Left renal pelvis (tissue), 4 donors: ENCODE data around the gene ACSL3. TPM values are rescaled to one million over a fixed set of nuclear protein-coding genes. Genes with fewer than 3 reads are reported as not detected.
"Not testable (repeated sequence)": the region's sequence is repeated elsewhere in the genome, so short reads cannot be mapped to it uniquely, and the experiment has no call there.

Source experiments
- DNase-seq, 4 donors: peaks; one replicate each; pipeline ENCODE4 v3.0.0-alpha.2; 2013; ENCODE audit warnings: low read depth in 4 of 4, low spot score in 3 of 4
- polyA plus RNA-seq, 4 donors: library from polyadenylated mRNA; unstranded; fragments of 120-200 nt; gene quantifications; one replicate each; pipeline ENCODE4 v1.2.1, GENCODE V29; 2013; ENCODE audit not compliant: insufficient read length in 4 of 4

ACSL3 gene
- polyA plus RNA-seq, 4 donors = 59.6 to 79.1 (median 67.2) TPM

DNA sequence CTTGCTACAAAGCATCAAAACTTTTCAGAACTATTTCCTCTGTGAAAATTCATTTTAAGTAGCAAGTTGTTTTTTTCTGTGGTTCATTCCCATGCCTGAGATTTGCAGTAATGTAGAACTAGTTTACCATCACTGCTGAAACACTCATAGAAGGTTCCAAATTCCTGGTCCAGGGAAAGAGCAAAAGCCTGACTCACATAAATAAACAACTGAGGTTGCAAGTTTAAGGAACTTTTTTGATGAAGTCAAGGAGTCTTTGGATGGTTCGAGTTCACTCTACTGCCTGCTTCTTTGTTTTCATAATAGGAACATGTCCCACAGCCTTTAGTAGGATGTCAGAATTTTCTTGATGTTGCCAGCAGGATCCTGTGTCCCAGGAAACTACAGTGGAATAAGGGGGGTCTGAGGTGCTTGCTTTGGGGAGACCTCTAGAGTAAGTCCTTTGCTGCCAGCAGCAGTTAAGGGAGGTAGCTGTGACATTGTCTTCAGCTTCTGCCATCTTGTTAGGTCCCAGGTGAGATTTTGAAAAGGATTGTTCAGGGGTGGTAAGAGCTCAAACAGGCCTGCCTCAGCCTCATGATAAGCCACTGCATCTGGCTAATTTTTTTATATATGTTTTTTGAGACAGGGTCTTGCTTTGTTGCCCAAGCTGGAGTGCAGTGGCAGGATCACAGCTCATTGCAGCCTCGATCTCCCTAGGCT lies 43.9 kb downstream of the ACSL3 start:
- no peak for DNase-seq

- no peak for DNase-seq
Observed at GRCh38 chr2:222907048-222907447, 46.2 kb downstream of the ACSL3 start.

- DNase-seq = no peak
Observed at GRCh38 chr2:222907790-222908441, 47.1 kb downstream of the ACSL3 start.

DNA sequence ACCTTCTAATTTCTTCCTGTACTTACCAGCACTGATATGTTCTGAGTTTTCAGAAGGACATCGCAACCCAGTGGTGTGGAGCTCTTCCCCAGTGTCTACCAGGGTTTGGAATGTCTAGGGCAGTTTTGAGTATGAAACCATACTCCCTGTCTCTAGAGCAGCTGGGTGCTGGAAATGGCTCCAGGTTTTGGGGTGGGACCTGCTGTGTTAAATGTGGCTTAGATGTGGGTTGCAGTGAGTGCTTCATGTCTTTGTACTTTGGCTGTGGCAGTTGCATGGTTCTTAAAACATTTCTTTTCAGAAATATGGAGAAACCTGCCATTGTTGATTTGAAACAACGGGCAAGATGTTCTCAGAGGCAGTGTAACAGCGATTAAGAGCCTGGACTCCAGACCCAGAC lies 48.5 kb downstream of the ACSL3 start:
- no peak for DNase-seq

DNA sequence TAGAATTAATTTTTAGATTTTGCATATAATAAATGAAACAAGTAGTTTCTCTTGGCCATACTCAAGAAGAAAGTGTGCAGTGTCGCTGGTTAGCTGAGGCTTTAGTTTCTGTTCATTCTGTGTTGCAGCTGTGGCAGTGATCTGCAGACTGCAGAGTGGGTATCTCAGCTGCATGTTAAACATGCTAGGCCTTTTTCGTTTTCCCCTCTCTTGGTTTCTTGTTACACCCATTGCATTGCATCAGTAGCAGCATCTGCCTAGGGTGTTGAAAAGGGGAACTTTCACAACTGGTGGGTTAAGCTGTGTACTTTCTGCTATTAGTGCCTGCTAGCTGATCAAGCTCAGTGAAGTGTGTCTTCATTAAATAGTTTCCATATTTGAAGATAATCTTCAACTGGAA lies 51.3 kb downstream of the ACSL3 start:
- no peak for DNase-seq

- no peak for DNase-seq
Observed at GRCh38 chr2:222912776-222913175, 51.9 kb downstream of the ACSL3 start.

GRCh38 chr2:222915092-222915957 lies 54.5 kb downstream of the ACSL3 start:
- DNase-seq = no peak

GRCh38 chr2:222916229-222917197 lies 55.7 kb downstream of the ACSL3 start:
- DNase-seq = no peak

DNA sequence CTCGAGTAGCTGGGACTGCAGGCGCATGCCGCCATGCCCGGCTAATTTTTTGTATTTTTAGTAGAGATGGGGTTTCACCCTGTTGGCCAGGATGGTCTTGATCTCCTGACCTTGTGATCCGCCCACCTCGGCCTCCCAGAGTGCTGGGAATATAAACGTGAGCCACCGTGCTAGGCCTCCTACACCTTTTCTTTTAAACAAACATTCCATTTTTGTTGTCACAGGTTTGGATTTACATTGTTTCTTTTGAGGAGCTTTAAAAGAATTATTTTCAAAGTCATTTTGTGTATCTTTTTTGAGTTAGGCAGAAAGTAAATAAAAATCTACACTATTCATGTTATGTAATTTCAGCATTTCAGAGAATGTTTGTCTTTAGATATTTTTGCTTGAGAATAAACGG lies 56.4 kb downstream of the ACSL3 start:
- DNase-seq = not testable (repeated sequence)

- no peak for DNase-seq
Observed at GRCh38 chr2:222919841-222920526, 59.1 kb downstream of the ACSL3 start.

DNA sequence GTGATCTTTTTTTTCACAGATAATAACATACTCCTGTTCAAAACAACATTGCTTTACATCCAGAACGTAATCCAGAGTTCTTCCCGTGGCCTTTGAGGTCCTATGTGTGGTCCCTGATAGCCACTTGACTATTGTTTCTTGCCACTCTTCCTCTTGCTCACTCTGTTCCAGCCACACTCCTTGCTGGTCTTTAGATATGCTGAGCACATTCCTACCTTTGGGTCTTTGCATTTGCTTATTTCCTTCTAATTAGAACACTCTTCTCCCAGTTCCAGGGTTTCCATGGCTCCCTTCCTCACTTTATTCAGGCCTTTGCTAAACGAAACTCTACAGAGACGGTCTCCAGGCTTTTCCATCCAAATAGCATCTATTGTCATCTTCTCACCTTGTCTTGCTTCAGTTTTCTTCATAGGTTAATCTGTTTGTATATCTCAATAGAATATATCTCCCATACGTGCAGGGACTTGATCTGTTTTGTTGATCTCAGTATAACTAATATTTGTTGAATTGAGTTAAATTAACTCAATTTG lies 59.9 kb downstream of the ACSL3 start:
- no peak for DNase-seq

DNA sequence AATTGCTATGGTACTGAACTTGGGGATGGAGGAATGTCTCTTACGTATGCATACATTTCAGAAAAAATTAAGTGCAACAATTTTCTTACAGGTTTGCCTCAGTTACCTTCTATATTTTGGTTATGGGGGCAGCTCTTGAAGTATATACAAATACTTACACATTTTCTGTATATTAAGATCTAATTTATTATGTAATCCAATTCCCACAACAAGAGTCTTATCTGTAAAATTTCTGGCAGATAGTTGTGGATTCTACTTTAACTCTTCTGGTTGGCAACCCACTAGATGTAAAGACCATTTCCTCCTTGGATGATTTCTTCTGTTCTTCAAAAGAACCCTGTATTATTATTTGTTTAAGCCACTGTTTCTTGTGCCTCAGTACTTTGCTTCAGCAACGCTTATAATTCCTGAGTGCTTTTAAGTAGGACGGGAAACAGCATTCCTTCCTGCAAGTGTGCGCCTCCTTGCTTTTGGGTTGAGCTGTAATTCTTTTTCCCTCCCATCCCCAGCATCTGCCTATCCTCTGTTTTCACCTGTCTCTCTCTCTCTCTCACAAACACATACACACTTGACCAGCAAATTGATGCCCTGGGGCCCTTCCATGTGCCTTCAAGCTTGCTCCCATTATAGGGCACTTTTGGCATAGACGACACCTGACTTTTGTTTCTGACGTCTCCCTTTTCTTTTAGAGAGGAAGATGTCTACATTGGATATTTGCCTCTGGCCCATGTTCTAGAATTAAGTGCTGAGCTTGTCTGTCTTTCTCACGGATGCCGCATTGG lies 61.4 kb downstream of the ACSL3 start:
- no peak for DNase-seq

DNA sequence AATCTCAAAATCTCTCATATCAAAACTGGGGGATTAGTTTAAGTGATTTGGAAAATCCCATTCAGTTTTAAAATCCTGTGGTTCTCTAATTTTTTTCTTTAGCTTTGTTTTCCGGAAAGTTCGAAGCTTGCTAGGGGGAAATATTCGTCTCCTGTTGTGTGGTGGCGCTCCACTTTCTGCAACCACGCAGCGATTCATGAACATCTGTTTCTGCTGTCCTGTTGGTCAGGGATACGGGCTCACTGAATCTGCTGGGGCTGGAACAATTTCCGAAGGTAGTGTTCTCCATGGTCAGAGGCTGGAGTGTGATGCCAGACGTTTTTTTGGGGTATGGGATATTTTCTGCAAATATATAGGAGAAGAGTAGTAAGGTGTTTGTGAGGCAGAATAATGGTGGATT lies 66.1 kb downstream of the ACSL3 start:
- DNase-seq = no peak

- DNase-seq = no peak
Observed at GRCh38 chr2:222927600-222927999, 66.8 kb downstream of the ACSL3 start.

DNA sequence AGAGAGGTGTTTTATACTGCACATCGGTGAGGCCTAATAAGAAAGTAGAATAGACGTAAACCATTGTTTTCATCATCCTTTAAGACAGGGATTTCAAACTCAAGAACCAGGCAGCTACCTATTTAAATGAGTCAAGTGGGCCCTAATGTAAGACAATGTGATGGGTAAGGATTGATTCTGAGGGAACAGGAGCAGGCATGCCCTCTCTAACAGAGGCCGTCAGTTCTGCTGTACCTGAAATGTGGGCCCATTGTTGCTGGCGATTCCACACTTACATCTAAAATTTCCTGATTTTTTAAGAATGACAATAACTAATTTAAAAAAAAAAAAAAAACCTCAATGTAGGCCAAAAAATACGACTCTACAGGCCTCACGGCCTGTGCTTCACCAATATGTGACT lies 67.5 kb downstream of the ACSL3 start:
- DNase-seq = no peak

DNA sequence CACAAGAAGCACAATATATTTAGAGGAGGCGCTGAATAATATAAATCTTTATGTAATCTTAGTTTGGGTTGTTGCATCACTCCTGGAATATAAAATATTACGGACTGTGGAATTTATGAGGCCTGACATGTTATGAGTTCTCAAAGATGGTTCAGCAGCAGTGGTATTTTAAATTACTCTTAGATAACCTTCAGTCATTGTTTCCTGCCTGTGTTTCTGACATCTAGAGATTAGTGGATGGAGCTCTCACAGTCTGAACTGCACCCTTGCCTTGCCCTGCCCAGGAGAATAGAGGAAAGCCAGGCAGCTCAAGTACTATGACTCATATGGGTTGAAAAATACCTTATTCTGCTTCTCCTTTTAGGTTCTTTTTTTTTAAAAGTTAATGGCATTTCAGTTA lies 70.0 kb downstream of the ACSL3 start:
- no peak for DNase-seq

- DNase-seq = no peak
Observed at GRCh38 chr2:222931659-222932058, 70.8 kb downstream of the ACSL3 start.

DNA sequence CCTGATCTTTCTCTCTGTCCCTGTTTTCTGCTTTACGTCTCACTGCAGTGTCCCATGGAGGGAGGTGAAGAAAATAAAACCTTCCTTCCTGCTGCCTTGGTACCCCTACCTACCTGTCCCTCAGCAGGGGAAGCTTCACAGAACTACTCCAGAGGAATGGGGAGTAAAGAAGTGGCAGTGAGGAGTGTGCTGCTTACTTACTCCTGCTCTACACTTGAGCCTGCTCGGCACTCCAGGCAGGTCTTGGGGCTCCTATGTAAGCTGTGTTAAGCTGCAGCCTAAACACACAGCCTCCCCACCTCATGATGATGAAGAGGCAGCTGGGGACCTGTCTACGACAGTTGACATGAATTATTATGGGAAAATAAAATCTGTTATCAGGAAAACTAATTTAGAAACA lies 72.6 kb downstream of the ACSL3 start:
- DNase-seq = no peak
